HepG2 (cell line): ENCODE measurements around the gene IGIP. TPM values are rescaled to one million over a fixed set of nuclear protein-coding genes. Genes with fewer than 3 reads are reported as not detected.
A peak's percentile ranks its signal among the peaks of the same experiment; 100 is the strongest.

Source experiments
- CAMTA2 ChIP-seq: sonication (generic); formaldehyde crosslinking; IDR thresholded peaks from 2 replicates; pipeline ENCODE4 v1.4.0; 2020; ENCODE audit warnings: mild to moderate bottlenecking, missing genetic modification reagents, borderline replicate concordance
- DPF2 ChIP-seq: sonication (generic); formaldehyde crosslinking; IDR thresholded peaks from 2 replicates; pipeline ENCODE4 v1.4.0; 2020; ENCODE audit warnings: mild to moderate bottlenecking, low read depth, missing genetic modification reagents, borderline replicate concordance
- FLYWCH1 ChIP-seq: sonication (generic); formaldehyde crosslinking; IDR thresholded peaks from 2 replicates; pipeline ENCODE4 v1.8.1; 2023; ENCODE audit warnings: mild to moderate bottlenecking, missing genetic modification reagents
- GLI4 ChIP-seq: sonication (generic); formaldehyde crosslinking; IDR thresholded peaks from 2 replicates; pipeline ENCODE4 v1.5.1; 2020; ENCODE audit warnings: missing genetic modification reagents, mild to moderate bottlenecking, moderate library complexity, borderline replicate concordance
- HDAC2 ChIP-seq: sonication (generic); formaldehyde crosslinking; IDR thresholded peaks from 2 replicates; pipeline ENCODE4 v1.4.0; 2020; ENCODE audit warnings: missing genetic modification reagents
- KMT2A ChIP-seq: sonication (generic); formaldehyde crosslinking; IDR thresholded peaks from 2 replicates; pipeline ENCODE4 v1.4.0; 2020; ENCODE audit warnings: missing genetic modification reagents
- NCOA5 ChIP-seq: sonication (generic); formaldehyde crosslinking; IDR thresholded peaks from 2 replicates; pipeline ENCODE4 v1.4.0; 2020; ENCODE audit warnings: missing genetic modification reagents
- SIN3B ChIP-seq: fragments of 150-350 bp; IDR thresholded peaks from 2 replicates; pipeline ENCODE4 v1.6.1; 2014; ENCODE audit warnings: low read length
- SP140L ChIP-seq: sonication (generic); formaldehyde crosslinking; IDR thresholded peaks from 2 replicates; pipeline ENCODE4 v1.4.0; 2020; ENCODE audit warnings: missing genetic modification reagents, borderline replicate concordance
- ZBTB7A ChIP-seq: sonication (generic); formaldehyde crosslinking; IDR thresholded peaks from 2 replicates; pipeline ENCODE4 v1.8.0; 2022; ENCODE audit warnings: mild to moderate bottlenecking, missing genetic modification reagents
- ZNF138 ChIP-seq: sonication (generic); formaldehyde crosslinking; IDR thresholded peaks from 2 replicates; pipeline ENCODE4 v1.5.0; 2020; ENCODE audit warnings: mild to moderate bottlenecking, low read depth, missing genetic modification reagents
- ZNF230 ChIP-seq: sonication (generic); formaldehyde crosslinking; IDR thresholded peaks from 2 replicates; pipeline ENCODE4 v1.4.0; 2020; ENCODE audit warnings: mild to moderate bottlenecking, missing genetic modification reagents
- ZNF569 ChIP-seq: sonication (generic); formaldehyde crosslinking; IDR thresholded peaks from 2 replicates; pipeline ENCODE4 v1.5.0; 2020; ENCODE audit warnings: mild to moderate bottlenecking, missing genetic modification reagents, moderate library complexity, borderline replicate concordance
- ZNF674 ChIP-seq: sonication (generic); formaldehyde crosslinking; IDR thresholded peaks from 2 replicates; pipeline ENCODE4 v1.5.0; 2020; ENCODE audit warnings: low read depth, mild to moderate bottlenecking, missing genetic modification reagents
- ZNF816 ChIP-seq: sonication (generic); formaldehyde crosslinking; IDR thresholded peaks from 2 replicates; pipeline ENCODE4 v1.8.0; 2022; ENCODE audit warnings: missing genetic modification reagents, mild to moderate bottlenecking, borderline replicate concordance
- ZNF883 ChIP-seq: sonication (generic); formaldehyde crosslinking; IDR thresholded peaks from 2 replicates; pipeline ENCODE4 v1.5.1; 2020; ENCODE audit warnings: mild to moderate bottlenecking, missing genetic modification reagents; ENCODE audit errors: not compliant biosample characterization
- polyA plus RNA-seq, 8 experiments: library from polyadenylated mRNA; depleted of rRNA in 3 of 8; stranded (reverse) in 7 of 8; unstranded in 1 of 8; fragments of >200 nt; fragmentation: Illumina TruSeq in 4 of 8; extraction: Trizol in 4 of 8; gene quantifications; 2 replicates each; pipeline versions ENCODE4 v1.2.1 to v1.2.3, GENCODE V29; 2011 to 2016; ENCODE audit warnings: low read depth in 4 of 8, missing spikeins in 1 of 8, mixed read lengths in 1 of 8; ENCODE audit not compliant: insufficient read depth in 1 of 8
- total RNA-seq, 5 experiments: library from RNA; depleted of rRNA; stranded (reverse); fragments of >200 nt; fragmentation: Illumina TruSeq; extraction: Trizol; gene quantifications; 2 replicates each; pipeline ENCODE4 v1.2.3, GENCODE V29; 2016; ENCODE audit warnings: low read depth in 1 of 5
- TF ChIP-seq, protein P1 (sequence below): sonication (generic); IDR thresholded peaks from 2 replicates; pipeline ENCODE4 v1.6.1; 2016; ENCODE audit warnings: low read depth, borderline replicate concordance
- TF ChIP-seq, protein P2 (sequence below): sonication (generic); formaldehyde crosslinking; IDR thresholded peaks from 2 replicates; pipeline ENCODE4 v1.4.0; 2020; ENCODE audit warnings: missing genetic modification reagents; ENCODE audit errors: not compliant biosample characterization
- TF ChIP-seq, protein P3 (sequence below): sonication (generic); formaldehyde crosslinking; IDR thresholded peaks from 2 replicates; pipeline ENCODE4 v1.4.0; 2020; ENCODE audit warnings: missing genetic modification reagents, borderline replicate concordance
- TF ChIP-seq, protein P4 (sequence below): sonication (generic); formaldehyde crosslinking; conservative IDR thresholded peaks from 2 replicates; pipeline ENCODE4 v1.8.0; 2022; ENCODE audit warnings: low read depth, missing genetic modification reagents
- TF ChIP-seq, protein P5 (sequence below): sonication (generic); formaldehyde crosslinking; IDR thresholded peaks from 2 replicates; pipeline ENCODE4 v1.5.1; 2020; ENCODE audit warnings: missing genetic modification reagents, mild to moderate bottlenecking, borderline replicate concordance
- TF ChIP-seq, protein P6 (sequence below): sonication (generic); formaldehyde crosslinking; IDR thresholded peaks from 2 replicates; pipeline ENCODE4 v1.8.1; 2023; ENCODE audit warnings: mild to moderate bottlenecking, inconsistent platforms, moderate library complexity, missing genetic modification reagents, borderline replicate concordance

Gene IGIP
- total and polyA plus RNA-seq, 2 of the 13 experiments (the other 11 are each of a cell fraction or from before 2014, with no cell fraction given): 1.7 to 2.1 TPM

DNA sequence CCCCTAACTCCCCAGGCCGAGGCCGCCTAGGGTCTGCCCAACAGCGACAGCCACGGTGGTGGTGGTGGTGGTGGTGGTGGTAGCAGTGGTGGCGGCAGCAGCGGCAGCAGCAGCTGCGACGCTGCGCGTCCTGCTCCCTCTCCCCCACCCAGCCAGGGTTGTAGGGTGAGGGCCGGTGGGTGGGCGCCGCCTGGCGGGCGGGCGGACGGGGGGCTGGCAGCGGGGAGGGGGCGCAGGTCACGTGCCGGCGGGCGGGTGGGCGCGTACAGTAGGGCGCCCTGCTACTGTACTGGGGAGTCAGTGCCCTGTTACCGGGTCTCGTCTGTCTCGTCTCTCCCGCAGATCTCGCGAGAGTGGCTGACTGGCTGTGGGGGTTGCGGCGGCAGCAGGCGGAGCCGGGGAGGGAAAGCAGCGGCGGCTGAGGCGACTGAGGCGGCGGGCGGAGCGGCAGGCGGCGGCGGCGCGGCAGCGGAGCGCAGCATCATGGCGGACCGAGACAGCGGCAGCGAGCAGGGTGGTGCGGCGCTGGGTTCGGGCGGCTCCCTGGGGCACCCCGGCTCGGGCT is 12.0 kb upstream of the IGIP start, which contains the start of gene PURA (continued):
- 0 out of 2 replicates have a peak, but pooled peaks have one; percentile 38 for TF ChIP-seq SIN3B
- TF ChIP-seq ZNF674 (CRISPR knock-in tag): no peak
- no peak for TF ChIP-seq ZNF883 (CRISPR knock-in tag)
- no peak for TF ChIP-seq ZNF138
- no peak for TF ChIP-seq DPF2 (CRISPR knock-in tag)
- TF ChIP-seq GLI4 (CRISPR knock-in tag): 0 out of 2 replicates have a peak, but pooled peaks have one; percentile 13
- peak; percentile 42; the same call in 1 of the 2 replicates for TF ChIP-seq ZNF816 (CRISPR knock-in tag)
- TF ChIP-seq HDAC2 (CRISPR knock-in tag): no peak
- TF ChIP-seq, protein P1, sequence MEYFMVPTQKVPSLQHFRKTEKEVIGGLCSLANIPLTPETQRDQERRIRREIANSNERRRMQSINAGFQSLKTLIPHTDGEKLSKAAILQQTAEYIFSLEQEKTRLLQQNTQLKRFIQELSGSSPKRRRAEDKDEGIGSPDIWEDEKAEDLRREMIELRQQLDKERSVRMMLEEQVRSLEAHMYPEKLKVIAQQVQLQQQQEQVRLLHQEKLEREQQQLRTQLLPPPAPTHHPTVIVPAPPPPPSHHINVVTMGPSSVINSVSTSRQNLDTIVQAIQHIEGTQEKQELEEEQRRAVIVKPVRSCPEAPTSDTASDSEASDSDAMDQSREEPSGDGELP: 0 out of 2 replicates have a peak, but pooled peaks have one; percentile 6
- no peak for TF ChIP-seq NCOA5 (CRISPR knock-in tag)
- TF ChIP-seq, protein P2, sequence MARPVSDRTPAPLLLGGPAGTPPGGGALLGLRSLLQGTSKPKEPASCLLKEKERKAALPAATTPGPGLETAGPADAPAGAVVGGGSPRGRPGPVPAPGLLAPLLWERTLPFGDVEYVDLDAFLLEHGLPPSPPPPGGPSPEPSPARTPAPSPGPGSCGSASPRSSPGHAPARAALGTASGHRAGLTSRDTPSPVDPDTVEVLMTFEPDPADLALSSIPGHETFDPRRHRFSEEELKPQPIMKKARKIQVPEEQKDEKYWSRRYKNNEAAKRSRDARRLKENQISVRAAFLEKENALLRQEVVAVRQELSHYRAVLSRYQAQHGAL: no peak
- TF ChIP-seq, protein P3, sequence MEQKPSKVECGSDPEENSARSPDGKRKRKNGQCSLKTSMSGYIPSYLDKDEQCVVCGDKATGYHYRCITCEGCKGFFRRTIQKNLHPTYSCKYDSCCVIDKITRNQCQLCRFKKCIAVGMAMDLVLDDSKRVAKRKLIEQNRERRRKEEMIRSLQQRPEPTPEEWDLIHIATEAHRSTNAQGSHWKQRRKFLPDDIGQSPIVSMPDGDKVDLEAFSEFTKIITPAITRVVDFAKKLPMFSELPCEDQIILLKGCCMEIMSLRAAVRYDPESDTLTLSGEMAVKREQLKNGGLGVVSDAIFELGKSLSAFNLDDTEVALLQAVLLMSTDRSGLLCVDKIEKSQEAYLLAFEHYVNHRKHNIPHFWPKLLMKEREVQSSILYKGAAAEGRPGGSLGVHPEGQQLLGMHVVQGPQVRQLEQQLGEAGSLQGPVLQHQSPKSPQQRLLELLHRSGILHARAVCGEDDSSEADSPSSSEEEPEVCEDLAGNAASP (CRISPR knock-in tag): no peak
- no peak for TF ChIP-seq FLYWCH1 (CRISPR knock-in tag)
- TF ChIP-seq, protein P4, sequence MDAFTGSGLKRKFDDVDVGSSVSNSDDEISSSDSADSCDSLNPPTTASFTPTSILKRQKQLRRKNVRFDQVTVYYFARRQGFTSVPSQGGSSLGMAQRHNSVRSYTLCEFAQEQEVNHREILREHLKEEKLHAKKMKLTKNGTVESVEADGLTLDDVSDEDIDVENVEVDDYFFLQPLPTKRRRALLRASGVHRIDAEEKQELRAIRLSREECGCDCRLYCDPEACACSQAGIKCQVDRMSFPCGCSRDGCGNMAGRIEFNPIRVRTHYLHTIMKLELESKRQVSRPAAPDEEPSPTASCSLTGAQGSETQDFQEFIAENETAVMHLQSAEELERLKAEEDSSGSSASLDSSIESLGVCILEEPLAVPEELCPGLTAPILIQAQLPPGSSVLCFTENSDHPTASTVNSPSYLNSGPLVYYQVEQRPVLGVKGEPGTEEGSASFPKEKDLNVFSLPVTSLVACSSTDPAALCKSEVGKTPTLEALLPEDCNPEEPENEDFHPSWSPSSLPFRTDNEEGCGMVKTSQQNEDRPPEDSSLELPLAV (CRISPR knock-in tag): no peak
- TF ChIP-seq, protein P5, sequence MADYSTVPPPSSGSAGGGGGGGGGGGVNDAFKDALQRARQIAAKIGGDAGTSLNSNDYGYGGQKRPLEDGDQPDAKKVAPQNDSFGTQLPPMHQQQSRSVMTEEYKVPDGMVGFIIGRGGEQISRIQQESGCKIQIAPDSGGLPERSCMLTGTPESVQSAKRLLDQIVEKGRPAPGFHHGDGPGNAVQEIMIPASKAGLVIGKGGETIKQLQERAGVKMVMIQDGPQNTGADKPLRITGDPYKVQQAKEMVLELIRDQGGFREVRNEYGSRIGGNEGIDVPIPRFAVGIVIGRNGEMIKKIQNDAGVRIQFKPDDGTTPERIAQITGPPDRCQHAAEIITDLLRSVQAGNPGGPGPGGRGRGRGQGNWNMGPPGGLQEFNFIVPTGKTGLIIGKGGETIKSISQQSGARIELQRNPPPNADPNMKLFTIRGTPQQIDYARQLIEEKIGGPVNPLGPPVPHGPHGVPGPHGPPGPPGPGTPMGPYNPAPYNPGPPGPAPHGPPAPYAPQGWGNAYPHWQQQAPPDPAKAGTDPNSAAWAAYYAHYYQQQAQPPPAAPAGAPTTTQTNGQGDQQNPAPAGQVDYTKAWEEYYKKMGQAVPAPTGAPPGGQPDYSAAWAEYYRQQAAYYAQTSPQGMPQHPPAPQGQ (CRISPR knock-in tag): no peak
- TF ChIP-seq, protein P6, sequence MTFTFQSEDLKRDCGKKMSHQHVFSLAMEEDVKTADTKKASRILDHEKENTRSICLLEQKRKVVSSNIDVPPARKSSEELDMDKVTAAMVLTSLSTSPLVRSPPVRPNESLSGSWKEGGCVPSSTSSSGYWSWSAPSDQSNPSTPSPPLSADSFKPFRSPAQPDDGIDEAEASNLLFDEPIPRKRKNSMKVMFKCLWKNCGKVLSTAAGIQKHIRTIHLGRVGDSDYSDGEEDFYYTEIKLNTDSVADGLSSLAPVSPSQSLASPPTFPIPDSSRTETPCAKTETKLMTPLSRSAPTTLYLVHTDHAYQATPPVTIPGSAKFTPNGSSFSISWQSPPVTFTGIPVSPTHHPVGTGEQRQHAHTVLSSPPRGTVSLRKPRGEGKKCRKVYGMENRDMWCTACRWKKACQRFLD (CRISPR knock-in tag): no peak
- no peak for TF ChIP-seq ZNF569 (CRISPR knock-in tag)
- TF ChIP-seq ZNF230 (CRISPR knock-in tag): no peak
- no peak for TF ChIP-seq SP140L (CRISPR knock-in tag)
- TF ChIP-seq CAMTA2 (CRISPR knock-in tag): no peak
- peak; percentile 96 for TF ChIP-seq ZBTB7A
- peak; percentile 88; the same call in 1 of the 2 replicates for TF ChIP-seq KMT2A (CRISPR knock-in tag)
